Head of caudate nucleus (tissue), 42 donors: Measurements from ENCODE around the gene SMCO1.
"Not testable (repeated sequence)": the region's sequence is repeated elsewhere in the genome, so short reads cannot be mapped to it uniquely, and the experiment has no call there.

Experiments used
- DNase-seq, 42 donors: peaks; one replicate each; pipeline versions ENCODE4 v3.0.0 to v3.0.0-alpha.2; 2020 to 2021; ENCODE audit warnings: mixed read lengths in 7 of 42
- intact Hi-C: fragments of 100-400 bp; cut with DNase I; formaldehyde crosslinking; loops from one replicate; pipeline ENCODE4 v1.15.0; 2022

The SMCO1 gene

GRCh38 chr3:196501316-196502044, 13.7 kb downstream of the SMCO1 start:
- intact Hi-C loops, result loop anchor here (5.0 to 10.0 kb wide), 3 partner anchors 69 to 247 kb away; partner anchors contain the start of genes DYNLT2B and UBXN7
- peak in 4 of 42 donors; percentile 9 to 42 (median 26) for DNase-seq

GRCh38 chr3:196499807-196500524, 15.2 kb downstream of the SMCO1 start:
- peak in 1 of 42 donors; percentile 1 for DNase-seq
- intact Hi-C loops, result loop anchor here (5.0 to 10.0 kb wide), 3 partner anchors 68 to 245 kb away; partner anchors contain the start of genes DYNLT2B and UBXN7

GRCh38 chr3:196499061-196499460, 16.1 kb downstream of the SMCO1 start:
- intact Hi-C loops, result no loop called here
- DNase-seq, result no peak

GRCh38 chr3:196498297-196498696, 16.8 kb downstream of the SMCO1 start:
- no peak for DNase-seq
- intact Hi-C loops, result no loop called here

- intact Hi-C loops, result no loop called here
- DNase-seq, result no peak
Measured at GRCh38 chr3:196496183-196496582, 19.0 kb downstream of the SMCO1 start.

- DNase-seq, result no peak
- intact Hi-C loops, result no loop called here
Measured at GRCh38 chr3:196493292-196493691, 21.9 kb downstream of the SMCO1 start.

GRCh38 chr3:196492080-196492479, 23.1 kb downstream of the SMCO1 start:
- no peak for DNase-seq
- intact Hi-C loops, result no loop called here

GRCh38 chr3:196489747-196490146, 25.4 kb downstream of the SMCO1 start:
- DNase-seq, result no peak
- intact Hi-C loops, result no loop called here

GRCh38 chr3:196486263-196486662, 28.9 kb downstream of the SMCO1 start:
- intact Hi-C loops, result no loop called here
- DNase-seq, result no peak

GRCh38 chr3:196477678-196478077, 37.5 kb downstream of the SMCO1 start:
- intact Hi-C loops, result no loop called here
- DNase-seq, result no peak

- intact Hi-C loops, result no loop called here
- DNase-seq, result peak in 23 of 42 donors; percentile 5 to 59 (median 20)
Measured at GRCh38 chr3:196472286-196472685, 42.9 kb downstream of the SMCO1 start.

- peak in 1 of 42 donors; percentile 10 for DNase-seq
- intact Hi-C loops, result no loop called here
Measured at GRCh38 chr3:196471551-196471950, 43.6 kb downstream of the SMCO1 start.

GRCh38 chr3:196470182-196470581, 45.0 kb downstream of the SMCO1 start:
- DNase-seq, intact Hi-C loops: not testable (repeated sequence)

GRCh38 chr3:196463804-196464203, 51.3 kb downstream of the SMCO1 start:
- peak in 1 of 42 donors; percentile 6 for DNase-seq
- intact Hi-C loops, result no loop called here

GRCh38 chr3:196463478-196463756, 51.7 kb downstream of the SMCO1 start:
- intact Hi-C loops, result no loop called here
- no peak for DNase-seq

- intact Hi-C loops, DNase-seq: not testable (repeated sequence)
Measured at GRCh38 chr3:196462680-196463477, 52.3 kb downstream of the SMCO1 start.

- intact Hi-C loops, result no loop called here
- DNase-seq, result peak in 1 of 42 donors; percentile 7
Measured at GRCh38 chr3:196458063-196458462, 57.1 kb downstream of the SMCO1 start.

- intact Hi-C loops, DNase-seq: not testable (repeated sequence)
Measured at GRCh38 chr3:196457470-196457869, 57.7 kb downstream of the SMCO1 start.
